Right ventricle myocardium superior (tissue), 1 donor: ENCODE results near the gene SLC25A44. TPM values are rescaled to one million over a fixed set of nuclear protein-coding genes. Genes with fewer than 3 reads are reported as not detected.
A peak's percentile ranks its signal among the peaks of the same experiment; 100 is the strongest.

Experiments used
- ATAC-seq: fragments of 200-7000 bp; cut with Tn5 transposase; one replicate; pipeline ENCODE4 v1.9.1; 2020; ENCODE audit warnings: mild to moderate bottlenecking; ENCODE audit not compliant: poor library complexity
- DNase-seq: peaks from one replicate; pipeline ENCODE4 v3.0.0-alpha.2; 2020
- intact Hi-C: fragments of 100-400 bp; cut with DNase I; formaldehyde crosslinking; loops from one replicate; pipeline ENCODE4 v1.11.2; 2022
- long read RNA-seq: library from polyadenylated mRNA; unstranded; transcript quantifications from one replicate; pipeline ENCODE4 v2.0.0, GENCODE V29; 2021
- total RNA-seq: library from RNA; stranded (reverse); fragmentation: NEBNext Ultra II Directional; extraction: Animal tissue kit (Norgen Biotek cat#: 25700); gene quantifications from one replicate; pipeline ENCODE4 v1.2.1, GENCODE V29; 2021
- donor health status: DM: no; HTN: yes; CAD: no; lungs with severe emphysema.

SLC25A44 gene
- total RNA-seq, result 15.8 TPM
- long read RNA-seq, full-length matches to known transcripts, result 35 of 44 reads
- long read RNA-seq, partial matches to known transcripts, result 0 of 44 reads
- long read RNA-seq, other reads (novel, unspliced or antisense), result 9 of 44 reads

DNA sequence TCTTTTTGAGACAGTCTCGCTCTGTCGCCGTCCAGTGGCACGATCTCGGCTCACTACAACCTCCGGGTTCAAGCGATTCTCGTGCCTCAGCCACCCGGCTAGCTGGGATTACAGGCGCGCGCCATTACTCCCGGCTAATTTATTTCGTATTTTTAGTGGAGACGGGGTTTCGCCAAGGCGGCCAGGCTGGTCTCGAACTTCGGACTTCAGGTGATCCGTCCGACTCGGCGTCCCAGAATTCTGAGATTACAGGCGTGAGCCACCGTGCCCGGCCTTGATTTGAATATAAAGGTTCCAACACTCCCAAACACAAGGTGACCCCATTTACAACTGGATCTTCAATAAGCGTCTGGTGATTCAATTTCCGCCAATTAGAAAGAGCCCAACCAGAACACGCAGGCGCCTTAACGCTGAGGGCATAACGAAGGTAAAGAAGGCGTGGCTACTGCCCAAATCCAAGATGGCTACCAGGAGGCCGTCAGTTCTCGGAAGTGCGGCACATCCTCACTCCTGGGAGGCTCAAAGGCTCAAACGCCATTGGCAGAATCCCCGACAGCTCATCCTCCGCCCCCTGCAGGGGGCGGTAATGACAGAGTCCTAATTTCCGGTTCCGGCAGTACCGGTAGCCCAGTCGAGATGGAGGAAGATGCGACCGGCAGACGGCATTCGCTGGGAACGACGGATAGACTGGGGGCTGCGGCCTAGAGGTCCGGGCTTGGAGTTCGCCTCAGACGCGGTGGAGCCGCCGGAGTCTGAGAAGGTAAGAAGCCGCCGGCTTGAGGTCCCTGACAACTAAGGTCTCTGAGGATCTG lies at the start of gene SLC25A44:
Gene SLC25A44 (plus strand): TSS at position 617 of the 812 bp plus-strand sequence. CDS start 5,744 bp downstream, outside the sequence.
- ATAC-seq (peak; percentile 99), DNase-seq (peak; percentile 96)
- intact Hi-C loops, result loop anchor here (10.0 kb wide), 1 partner anchor 49 kb away; no protein-coding TSS in a partner anchor

DNA sequence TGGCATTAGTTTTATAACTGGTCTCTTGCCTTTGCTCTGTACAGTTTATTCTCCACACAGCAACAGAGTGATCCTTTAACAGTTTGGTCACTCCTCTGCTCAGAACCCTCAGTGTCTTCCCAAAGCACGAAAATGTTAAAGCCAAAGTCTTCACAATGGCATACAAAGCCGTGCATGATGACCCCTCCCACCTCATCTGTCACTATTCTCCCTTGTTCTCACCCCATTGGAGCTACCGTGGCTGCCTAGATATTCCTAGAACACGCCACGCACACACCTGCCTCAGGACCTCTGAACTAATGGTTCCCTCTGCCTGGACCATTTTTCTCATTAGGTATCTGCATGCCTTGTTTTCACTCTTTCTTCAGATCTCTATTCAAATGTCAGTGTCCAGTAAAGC lies 49.2 kb upstream of the SLC25A44 start:
- DNase-seq, result no peak
- no peak for ATAC-seq
- intact Hi-C loops, result loop anchor here (10.0 kb wide), 1 partner anchor 50 kb away; the partner anchor contains the start of gene SLC25A44

GRCh38 chr1:156145650-156146019 lies 48.3 kb upstream of the SLC25A44 start:
- intact Hi-C loops, result loop anchor here (10.0 kb wide), 1 partner anchor 49 kb away; the partner anchor contains the start of gene SLC25A44
- DNase-seq (no peak), ATAC-seq (no peak)

DNA sequence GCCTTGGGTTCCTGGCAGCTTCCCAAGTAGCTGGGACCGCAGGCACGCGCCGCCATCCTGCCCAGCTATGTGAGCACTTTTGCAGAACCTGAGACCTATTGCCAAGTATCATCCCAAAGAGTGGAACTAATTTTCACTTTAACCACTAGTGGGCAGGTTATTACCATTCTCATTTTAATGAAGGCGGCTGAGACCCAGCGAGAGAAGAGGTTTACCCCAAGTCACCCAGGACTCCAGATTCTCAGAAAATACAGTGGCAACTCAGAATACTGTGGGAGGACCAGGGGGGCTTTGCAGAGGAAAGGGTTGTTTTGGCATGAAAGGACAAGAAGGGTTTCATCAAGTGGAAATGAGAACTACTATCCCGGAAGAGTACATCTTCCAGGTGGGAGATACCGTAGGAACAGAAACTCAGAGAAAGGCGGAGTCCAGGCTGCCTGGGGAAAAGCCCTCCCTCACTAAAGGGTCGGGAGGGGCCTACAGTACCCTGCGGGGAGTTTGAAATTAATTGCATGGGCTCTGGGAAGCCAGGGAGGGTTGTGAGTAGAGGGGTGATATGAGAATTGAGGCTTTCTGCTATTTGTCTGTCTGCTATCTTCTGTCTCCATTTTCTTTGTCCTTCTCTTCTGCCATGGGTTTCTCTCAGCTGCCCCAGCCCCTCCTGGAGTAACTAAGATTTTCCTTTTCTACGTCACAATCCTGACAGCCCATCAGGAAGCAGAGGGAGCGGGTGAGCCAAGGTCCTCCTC lies 47.7 kb upstream of the SLC25A44 start:
- intact Hi-C loops, result loop anchor here (10.0 kb wide), 1 partner anchor 49 kb away; the partner anchor contains the start of gene SLC25A44
- peak; percentile 80 for DNase-seq
- ATAC-seq, result peak; percentile 67

- DNase-seq (peak; percentile 53), ATAC-seq (no peak)
- intact Hi-C loops, result loop anchor here (10.0 kb wide), 1 partner anchor 48 kb away; the partner anchor contains the start of gene SLC25A44
These were observed 47.0 kb upstream of the SLC25A44 start for GRCh38 chr1:156146769-156147405.

GRCh38 chr1:156148216-156148615 lies 45.7 kb upstream of the SLC25A44 start:
- intact Hi-C loops, result loop anchor here (10.0 kb wide), 1 partner anchor 47 kb away; the partner anchor contains the start of gene SLC25A44
- ATAC-seq (peak; percentile 11), DNase-seq (peak; percentile 52)

DNA sequence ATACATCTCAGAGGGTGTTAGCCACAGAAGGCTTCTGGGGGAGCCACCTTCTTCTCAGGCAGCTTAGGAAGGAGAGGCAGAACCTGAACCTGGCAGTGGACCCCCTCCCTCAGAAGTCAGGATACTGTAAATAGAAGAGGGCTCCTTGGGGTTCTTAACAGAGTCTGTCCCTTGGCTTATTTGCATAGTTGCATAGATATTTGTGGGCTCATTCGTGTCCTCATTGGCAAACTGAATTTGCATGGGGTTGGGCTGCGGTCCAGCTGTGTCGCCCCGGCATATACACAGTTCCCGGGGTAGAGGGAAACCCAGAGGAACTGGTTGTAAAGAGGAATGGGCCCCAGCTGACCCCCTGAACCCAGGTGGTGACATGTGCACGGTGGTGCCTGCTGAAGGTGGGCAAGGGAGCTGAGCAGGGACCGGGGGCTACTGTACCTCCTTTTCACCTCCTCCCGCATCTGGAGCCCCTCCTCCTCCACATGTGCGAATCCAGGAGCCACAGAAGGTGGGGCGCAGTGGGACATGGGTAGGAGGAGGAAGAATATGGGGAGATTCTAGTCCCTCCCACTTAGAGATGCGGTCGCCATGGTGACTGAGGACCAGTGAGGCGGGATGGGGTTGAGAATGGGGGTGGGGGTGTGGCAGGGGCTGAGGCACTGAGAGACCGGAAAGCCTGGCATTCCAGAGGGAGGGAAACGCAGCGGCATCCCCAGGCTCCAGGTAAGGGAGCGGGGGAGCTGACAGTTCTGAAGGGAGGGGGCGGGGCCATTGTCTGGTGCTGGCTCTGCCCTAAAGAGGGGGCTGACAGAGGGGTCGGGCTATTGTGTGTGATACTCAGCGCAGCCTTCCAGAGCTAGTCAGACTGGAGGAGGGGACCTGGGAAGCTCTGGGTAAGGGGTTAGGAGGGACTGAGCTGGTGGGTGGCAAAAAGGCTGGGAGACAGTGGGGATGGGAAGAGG lies 44.3 kb upstream of the SLC25A44 start:
- intact Hi-C loops, result loop anchor here (5.0 to 10.0 kb wide), 2 partner anchors 45 to 73 kb away; partner anchors contain the start of gene SLC25A44
- DNase-seq (no peak), ATAC-seq (no peak)

- intact Hi-C loops, result loop anchor here (5.0 kb wide), 1 partner anchor 72 kb away; no protein-coding TSS in a partner anchor
- DNase-seq (no peak), ATAC-seq (no peak)
These were observed 43.4 kb upstream of the SLC25A44 start for GRCh38 chr1:156150333-156151011.

DNA sequence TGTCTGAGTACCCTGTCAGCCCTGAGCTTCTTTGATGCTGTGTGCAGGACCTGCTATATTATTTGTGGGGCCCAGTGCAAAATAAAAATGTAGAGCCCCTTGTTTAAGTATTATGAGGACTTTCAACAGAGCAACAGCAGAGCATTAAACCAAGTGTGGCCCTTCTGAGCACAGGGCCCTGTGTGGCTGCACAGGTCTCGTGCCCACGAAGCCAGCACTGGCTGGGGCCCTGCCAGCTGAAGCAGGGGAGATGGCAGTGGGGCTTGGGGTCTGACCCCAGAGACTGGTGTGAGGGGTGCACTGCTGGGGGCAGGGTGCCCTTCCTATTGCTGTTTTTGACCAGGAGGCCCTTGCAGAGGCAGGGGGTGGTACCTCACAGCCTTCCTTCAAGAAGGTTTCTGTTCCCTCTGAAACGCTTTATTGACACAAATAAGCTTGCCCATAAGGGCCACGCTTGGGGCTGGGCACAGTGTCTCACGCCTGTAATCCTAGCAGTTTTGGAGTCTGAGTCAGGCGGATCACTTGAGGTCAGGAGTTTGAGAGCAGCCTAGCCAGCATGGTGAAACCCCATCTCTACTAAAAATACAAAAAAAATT lies 42.7 kb upstream of the SLC25A44 start:
- intact Hi-C loops, result loop anchor here (5.0 kb wide), 1 partner anchor 71 kb away; no protein-coding TSS in a partner anchor
- no peak for ATAC-seq
- DNase-seq, result no peak

- ATAC-seq (no peak), DNase-seq (no peak)
- intact Hi-C loops, result loop anchor here (5.0 kb wide), 1 partner anchor 70 kb away; no protein-coding TSS in a partner anchor
These were observed 41.3 kb upstream of the SLC25A44 start for GRCh38 chr1:156152628-156153027.

DNA sequence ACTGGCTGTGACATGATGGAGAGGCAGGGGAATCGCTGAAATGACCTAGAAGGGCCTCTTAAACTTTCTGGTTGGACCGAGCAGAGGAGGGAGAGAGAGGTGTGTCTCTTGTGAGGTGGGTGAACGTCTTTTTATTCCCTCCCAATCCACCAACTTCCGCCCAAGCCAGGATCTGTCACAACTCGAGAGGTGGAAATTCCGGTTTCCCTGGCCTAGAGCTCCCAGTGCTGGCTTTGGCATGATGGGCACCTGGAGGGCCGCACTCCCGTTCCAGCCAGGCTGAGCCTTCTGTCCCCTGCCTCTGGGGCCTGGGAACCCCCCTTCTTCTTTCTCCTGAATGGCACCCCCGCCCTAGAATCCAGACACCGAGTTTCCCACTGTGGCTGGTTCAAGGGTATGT lies 40.5 kb upstream of the SLC25A44 start, which contains the start of gene SEMA4A:
Gene SEMA4A (plus strand): TSS at position 224 of the 400 bp plus-strand sequence. CDS start 994 bp downstream, outside the sequence.
- ATAC-seq (no peak), DNase-seq (no peak)
- intact Hi-C loops, result loop anchor here (5.0 kb wide), 1 partner anchor 69 kb away; no protein-coding TSS in a partner anchor

- ATAC-seq (peak; percentile 58), DNase-seq (peak; percentile 72)
- intact Hi-C loops, result loop anchor here (5.0 kb wide), 1 partner anchor 68 kb away; no protein-coding TSS in a partner anchor
These were observed 39.6 kb upstream of the SLC25A44 start for GRCh38 chr1:156154317-156154749.

- no peak for DNase-seq
- intact Hi-C loops, result no loop called here
- ATAC-seq, result no peak
These were observed 38.0 kb upstream of the SLC25A44 start for GRCh38 chr1:156155756-156156510.

DNA sequence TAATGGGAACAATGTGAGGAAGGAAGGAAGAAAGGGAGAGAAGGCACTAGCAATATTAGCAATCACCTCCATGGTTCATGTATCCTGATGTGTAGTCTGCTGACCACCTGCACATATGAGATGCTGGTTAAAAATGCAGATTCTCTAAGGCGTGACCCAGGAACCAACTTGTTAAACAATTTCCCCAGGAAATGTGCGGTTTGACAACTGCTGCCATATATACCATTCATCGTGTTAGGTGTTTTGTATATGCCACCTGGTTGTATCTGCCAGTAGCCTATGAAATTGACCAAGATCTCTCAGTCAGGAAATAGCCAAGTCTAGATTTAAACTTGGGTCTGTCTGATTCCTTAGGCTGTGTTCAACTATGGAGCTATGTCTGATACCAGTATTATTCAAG lies 36.4 kb upstream of the SLC25A44 start:
- intact Hi-C loops, result no loop called here
- ATAC-seq (no peak), DNase-seq (no peak)

GRCh38 chr1:156157966-156158365 lies 35.9 kb upstream of the SLC25A44 start:
- ATAC-seq (no peak), DNase-seq (no peak)
- intact Hi-C loops, result no loop called here
